OCI-LY7 (cell line): Measurements from ENCODE around the gene PLPPR5. TPM values are rescaled to one million over a fixed set of nuclear protein-coding genes. Genes with fewer than 3 reads are reported as not detected.

Experiments
- small RNA-seq: library from RNA; depleted of rRNA; stranded (forward); fragments of <200 nt; gene quantifications from one replicate; pipeline ENCODE3, GENCODE V24; 2014
- total RNA-seq, 2 experiments: library from RNA; depleted of rRNA in 1 of 2; stranded (reverse); fragments of >200 nt in 1 of 2; shearing (Covaris generic) in 1 of 2; gene quantifications; 2 replicates each; pipeline ENCODE4 v1.2.3, GENCODE V29; 2014 to 2022

PLPPR5 gene
- total RNA-seq, 2 experiments from 2014 or later = not detected

Small RNAs within 50 kb of the gene (small RNA-seq; reads per million reads assigned to genes)
- not detected for gene AL445433.1
